Measurements from ENCODE around the gene SLC17A7.

DNA sequence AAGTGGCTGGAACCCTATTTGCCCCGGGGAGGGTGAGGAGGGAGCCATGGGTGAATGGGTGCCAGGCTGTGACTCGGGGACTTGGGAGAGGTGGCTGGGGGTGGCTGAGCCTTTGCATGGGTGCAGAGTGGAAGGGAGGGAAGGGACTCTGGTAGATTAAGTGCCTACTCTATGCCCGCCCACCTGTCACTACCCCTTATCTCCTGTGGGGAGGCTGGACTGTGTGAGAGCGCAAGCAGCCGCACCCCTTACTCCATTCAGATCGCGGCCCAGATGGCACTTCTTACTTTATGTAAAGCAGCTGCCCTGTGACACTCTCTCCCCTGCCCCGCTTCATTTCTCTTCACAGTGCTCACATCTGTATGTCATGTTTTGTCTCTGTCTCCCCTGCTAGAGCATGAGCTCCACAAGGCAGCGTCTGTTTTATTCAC lies 50.4 kb downstream of the SLC17A7 start:
- TF ChIP-seq, protein P1, sequence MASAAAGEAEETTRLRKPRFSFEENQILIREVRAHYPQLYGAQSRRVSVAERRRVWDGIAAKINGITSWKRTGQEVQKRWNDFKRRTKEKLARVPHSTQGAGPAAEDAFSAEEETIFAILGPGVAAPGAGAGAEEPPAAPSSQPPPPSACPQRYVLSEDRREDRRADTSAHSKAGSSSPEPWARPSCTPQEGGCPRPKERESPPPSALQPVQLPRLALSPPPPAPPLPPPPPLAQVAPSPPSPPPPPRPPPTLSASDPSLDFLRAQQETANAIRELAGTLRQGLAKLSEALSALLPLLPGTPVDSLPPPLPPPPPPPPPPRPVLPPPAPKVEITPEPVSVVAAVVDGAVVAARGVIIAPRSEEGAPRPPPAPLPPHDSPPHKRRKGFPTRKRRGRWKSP (CRISPR knock-in tag; IDR thresholded peaks at IDR 0.05) = no peak
- TF ChIP-seq POLR2A (IDR thresholded peaks at IDR 0.05; ENCODE audit: insufficient read depth in 1 of 2, low read depth in 2 of 2, low read length in 2 of 2) = no peak
- TF ChIP-seq, protein P2, sequence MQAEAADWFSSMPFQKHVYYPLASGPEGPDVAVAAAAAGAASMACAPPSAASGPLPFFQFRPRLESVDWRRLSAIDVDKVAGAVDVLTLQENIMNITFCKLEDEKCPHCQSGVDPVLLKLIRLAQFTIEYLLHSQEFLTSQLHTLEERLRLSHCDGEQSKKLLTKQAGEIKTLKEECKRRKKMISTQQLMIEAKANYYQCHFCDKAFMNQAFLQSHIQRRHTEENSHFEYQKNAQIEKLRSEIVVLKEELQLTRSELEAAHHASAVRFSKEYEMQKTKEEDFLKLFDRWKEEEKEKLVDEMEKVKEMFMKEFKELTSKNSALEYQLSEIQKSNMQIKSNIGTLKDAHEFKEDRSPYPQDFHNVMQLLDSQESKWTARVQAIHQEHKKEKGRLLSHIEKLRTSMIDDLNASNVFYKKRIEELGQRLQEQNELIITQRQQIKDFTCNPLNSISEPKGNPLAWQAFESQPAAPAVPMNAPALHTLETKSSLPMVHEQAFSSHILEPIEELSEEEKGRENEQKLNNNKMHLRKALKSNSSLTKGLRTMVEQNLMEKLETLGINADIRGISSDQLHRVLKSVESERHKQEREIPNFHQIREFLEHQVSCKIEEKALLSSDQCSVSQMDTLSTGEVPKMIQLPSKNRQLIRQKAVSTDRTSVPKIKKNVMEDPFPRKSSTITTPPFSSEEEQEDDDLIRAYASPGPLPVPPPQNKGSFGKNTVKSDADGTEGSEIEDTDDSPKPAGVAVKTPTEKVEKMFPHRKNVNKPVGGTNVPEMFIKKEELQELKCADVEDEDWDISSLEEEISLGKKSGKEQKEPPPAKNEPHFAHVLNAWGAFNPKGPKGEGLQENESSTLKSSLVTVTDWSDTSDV (CRISPR knock-in tag; IDR thresholded peaks at IDR 0.05) = no peak
- TF ChIP-seq, protein P3, sequence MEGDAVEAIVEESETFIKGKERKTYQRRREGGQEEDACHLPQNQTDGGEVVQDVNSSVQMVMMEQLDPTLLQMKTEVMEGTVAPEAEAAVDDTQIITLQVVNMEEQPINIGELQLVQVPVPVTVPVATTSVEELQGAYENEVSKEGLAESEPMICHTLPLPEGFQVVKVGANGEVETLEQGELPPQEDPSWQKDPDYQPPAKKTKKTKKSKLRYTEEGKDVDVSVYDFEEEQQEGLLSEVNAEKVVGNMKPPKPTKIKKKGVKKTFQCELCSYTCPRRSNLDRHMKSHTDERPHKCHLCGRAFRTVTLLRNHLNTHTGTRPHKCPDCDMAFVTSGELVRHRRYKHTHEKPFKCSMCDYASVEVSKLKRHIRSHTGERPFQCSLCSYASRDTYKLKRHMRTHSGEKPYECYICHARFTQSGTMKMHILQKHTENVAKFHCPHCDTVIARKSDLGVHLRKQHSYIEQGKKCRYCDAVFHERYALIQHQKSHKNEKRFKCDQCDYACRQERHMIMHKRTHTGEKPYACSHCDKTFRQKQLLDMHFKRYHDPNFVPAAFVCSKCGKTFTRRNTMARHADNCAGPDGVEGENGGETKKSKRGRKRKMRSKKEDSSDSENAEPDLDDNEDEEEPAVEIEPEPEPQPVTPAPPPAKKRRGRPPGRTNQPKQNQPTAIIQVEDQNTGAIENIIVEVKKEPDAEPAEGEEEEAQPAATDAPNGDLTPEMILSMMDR (CRISPR knock-in tag; IDR thresholded peaks at IDR 0.05) = no peak
- TF ChIP-seq KDM5A (IDR thresholded peaks at IDR 0.05; ENCODE audit: borderline replicate concordance, low read length) = no peak
- no peak for TF ChIP-seq AGO2 (optimal IDR thresholded peaks at IDR 0.05; ENCODE audit: low read depth, low read length)
- no peak for TF ChIP-seq RXRA (CRISPR knock-in tag; IDR thresholded peaks at IDR 0.05)
- no peak for TF ChIP-seq EP300 (IDR thresholded peaks at IDR 0.05; ENCODE audit: low read depth in 2 of 2, low read length in 2 of 2)
- TF ChIP-seq EP300 (CRISPR knock-in tag; IDR thresholded peaks at IDR 0.05; ENCODE audit: borderline replicate concordance) = no peak
- TF ChIP-seq, protein P4, sequence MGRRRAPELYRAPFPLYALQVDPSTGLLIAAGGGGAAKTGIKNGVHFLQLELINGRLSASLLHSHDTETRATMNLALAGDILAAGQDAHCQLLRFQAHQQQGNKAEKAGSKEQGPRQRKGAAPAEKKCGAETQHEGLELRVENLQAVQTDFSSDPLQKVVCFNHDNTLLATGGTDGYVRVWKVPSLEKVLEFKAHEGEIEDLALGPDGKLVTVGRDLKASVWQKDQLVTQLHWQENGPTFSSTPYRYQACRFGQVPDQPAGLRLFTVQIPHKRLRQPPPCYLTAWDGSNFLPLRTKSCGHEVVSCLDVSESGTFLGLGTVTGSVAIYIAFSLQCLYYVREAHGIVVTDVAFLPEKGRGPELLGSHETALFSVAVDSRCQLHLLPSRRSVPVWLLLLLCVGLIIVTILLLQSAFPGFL (CRISPR knock-in tag; IDR thresholded peaks at IDR 0.05) = no peak
- TF ChIP-seq, protein P5, sequence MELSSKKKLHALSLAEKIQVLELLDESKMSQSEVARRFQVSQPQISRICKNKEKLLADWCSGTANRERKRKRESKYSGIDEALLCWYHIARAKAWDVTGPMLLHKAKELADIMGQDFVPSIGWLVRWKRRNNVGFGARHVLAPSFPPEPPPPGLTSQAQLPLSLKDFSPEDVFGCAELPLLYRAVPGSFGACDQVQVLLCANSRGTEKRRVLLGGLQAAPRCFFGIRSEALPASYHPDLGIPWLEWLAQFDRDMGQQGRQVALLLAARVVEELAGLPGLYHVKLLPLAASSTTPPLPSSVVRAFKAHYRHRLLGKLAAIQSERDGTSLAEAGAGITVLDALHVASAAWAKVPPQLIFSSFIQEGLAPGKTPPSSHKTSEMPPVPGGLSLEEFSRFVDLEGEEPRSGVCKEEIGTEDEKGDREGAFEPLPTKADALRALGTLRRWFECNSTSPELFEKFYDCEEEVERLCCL (CRISPR knock-in tag; IDR thresholded peaks at IDR 0.05; ENCODE audit: borderline replicate concordance) = no peak
